IMR-90 (cell line): ENCODE data around the gene PPP2R5B.

Experiments
- BHLHE40 ChIP-seq: fragments of 150-350 bp; IDR thresholded peaks from 2 replicates; pipeline ENCODE4 v1.6.1; 2016; ENCODE audit warnings: mild to moderate bottlenecking, low read depth, low read length
- CEBPB ChIP-seq: IDR thresholded peaks from 2 replicates; pipeline ENCODE4 v1.6.1; 2012; ENCODE audit warnings: low read depth, low read length, improper control_type of control experiment
- MAFK ChIP-seq: IDR thresholded peaks from 2 replicates; pipeline ENCODE4 v1.6.1; 2012; ENCODE audit warnings: low read depth, low read length, improper control_type of control experiment
- MXI1 ChIP-seq: IDR thresholded peaks from 2 replicates; pipeline ENCODE4 v1.6.1; 2012; ENCODE audit warnings: low read depth, mild to moderate bottlenecking, low read length, moderate library complexity, borderline replicate concordance
- RFX5 ChIP-seq: IDR thresholded peaks from 2 replicates; pipeline ENCODE4 v1.8.0; 2012; ENCODE audit warnings: low read depth, mild to moderate bottlenecking, low read length, moderate library complexity
- TF ChIP-seq, protein P1 (sequence below): conservative IDR thresholded peaks from 2 replicates; pipeline ENCODE4 v1.5.1; 2012; ENCODE audit warnings: mild to moderate bottlenecking, low read depth, low read length, improper control_type of control experiment

DNA sequence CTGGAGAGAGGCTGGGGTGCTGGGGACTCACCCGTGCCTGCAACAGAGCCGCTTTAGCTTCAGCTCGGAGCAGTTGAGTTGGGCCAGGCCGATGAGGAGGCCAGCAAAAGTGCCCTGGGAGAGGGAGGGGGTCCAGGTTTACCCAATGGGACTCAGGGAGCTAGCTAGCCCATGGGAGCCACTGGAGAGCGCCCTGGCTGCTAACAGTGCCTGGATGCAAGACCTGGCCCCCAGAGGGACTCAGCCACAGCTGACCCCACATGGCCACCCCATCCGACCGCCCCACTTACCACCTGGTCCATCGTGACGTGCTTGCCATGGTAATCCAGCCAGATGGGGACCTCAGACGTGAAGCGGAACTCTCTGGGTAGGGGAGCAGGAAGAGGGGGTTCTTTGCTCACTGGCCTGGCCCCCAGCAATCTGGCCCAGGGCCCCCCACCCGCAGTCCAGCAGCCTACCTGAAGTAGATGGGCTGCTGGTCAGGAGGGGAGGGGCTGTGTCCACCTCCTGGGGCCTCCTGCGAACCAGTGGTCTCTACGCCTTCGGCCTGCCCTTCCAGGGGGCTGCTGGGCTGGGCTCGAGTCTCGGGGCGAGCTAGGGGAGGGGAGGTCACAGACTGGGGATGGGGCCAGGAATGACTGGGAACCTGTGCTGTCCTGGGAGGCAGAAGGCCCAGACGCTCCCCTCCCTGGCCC lies 27.0 kb upstream of the PPP2R5B start:
- TF ChIP-seq, protein P1, sequence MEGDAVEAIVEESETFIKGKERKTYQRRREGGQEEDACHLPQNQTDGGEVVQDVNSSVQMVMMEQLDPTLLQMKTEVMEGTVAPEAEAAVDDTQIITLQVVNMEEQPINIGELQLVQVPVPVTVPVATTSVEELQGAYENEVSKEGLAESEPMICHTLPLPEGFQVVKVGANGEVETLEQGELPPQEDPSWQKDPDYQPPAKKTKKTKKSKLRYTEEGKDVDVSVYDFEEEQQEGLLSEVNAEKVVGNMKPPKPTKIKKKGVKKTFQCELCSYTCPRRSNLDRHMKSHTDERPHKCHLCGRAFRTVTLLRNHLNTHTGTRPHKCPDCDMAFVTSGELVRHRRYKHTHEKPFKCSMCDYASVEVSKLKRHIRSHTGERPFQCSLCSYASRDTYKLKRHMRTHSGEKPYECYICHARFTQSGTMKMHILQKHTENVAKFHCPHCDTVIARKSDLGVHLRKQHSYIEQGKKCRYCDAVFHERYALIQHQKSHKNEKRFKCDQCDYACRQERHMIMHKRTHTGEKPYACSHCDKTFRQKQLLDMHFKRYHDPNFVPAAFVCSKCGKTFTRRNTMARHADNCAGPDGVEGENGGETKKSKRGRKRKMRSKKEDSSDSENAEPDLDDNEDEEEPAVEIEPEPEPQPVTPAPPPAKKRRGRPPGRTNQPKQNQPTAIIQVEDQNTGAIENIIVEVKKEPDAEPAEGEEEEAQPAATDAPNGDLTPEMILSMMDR, result no peak
- TF ChIP-seq BHLHE40 (no peak), MXI1 (no peak), MAFK (no peak), RFX5 (no peak), CEBPB (no peak)
